Aorta (tissue), 5 donors: Measurements from ENCODE around the gene HES6. TPM values are rescaled to one million over a fixed set of nuclear protein-coding genes. Genes with fewer than 3 reads are reported as not detected.

Experiments
- ATAC-seq: fragments of 200-7000 bp; cut with Tn5 transposase; one replicate; pipeline ENCODE4 v1.9.1; 2022; ENCODE audit warnings: moderate library complexity; ENCODE audit not compliant: low FRiP score
- DNase-seq, 2 donors: peaks; one replicate each; pipeline ENCODE4 v3.0.0-alpha.2; 2020
- H3K27ac ChIP-seq, 2 donors: one replicate each; pipeline ENCODE4 v1.5.1; 2013; ENCODE audit warnings: low read length in 2 of 2, mild to moderate bottlenecking in 2 of 2, moderate library complexity in 2 of 2, control low read depth in 1 of 2, inconsistent platforms in 1 of 2, low read depth in 1 of 2
- H3K27me3 ChIP-seq, 2 donors: one replicate each; pipeline ENCODE4 v1.6.1; 2013; ENCODE audit warnings: control low read depth in 1 of 2, low read length in 1 of 2, mild to moderate bottlenecking in 1 of 2, moderate library complexity in 1 of 2; ENCODE audit not compliant: insufficient read depth in 2 of 2, control insufficient read depth in 1 of 2
- H3K36me3 ChIP-seq, 2 donors: one replicate each; pipeline ENCODE4 v1.6.1; 2013; ENCODE audit warnings: control low read depth in 1 of 2, low read length in 1 of 2, mild to moderate bottlenecking in 1 of 2; ENCODE audit not compliant: insufficient read depth in 2 of 2, control insufficient read depth in 1 of 2
- H3K4me1 ChIP-seq, 2 donors: one replicate each; pipeline ENCODE4 v1.6.1; 2013; ENCODE audit warnings: low read length in 2 of 2, control low read depth in 1 of 2, mild to moderate bottlenecking in 1 of 2, moderate library complexity in 1 of 2; ENCODE audit not compliant: insufficient read depth in 2 of 2, control insufficient read depth in 1 of 2
- H3K4me3 ChIP-seq, 2 donors: one replicate each; pipeline ENCODE4 v1.5.1; 2013; ENCODE audit warnings: low read length in 2 of 2, control low read depth in 1 of 2, mild to moderate bottlenecking in 1 of 2
- H3K9me3 ChIP-seq: one replicate; pipeline ENCODE4 v1.6.1; 2013; ENCODE audit warnings: mild to moderate bottlenecking, low read length; ENCODE audit not compliant: control insufficient read depth
- WGBS, 2 donors: extraction: QIAGEN DNeasy Blood & Tissue Kit; methylation state at CpG; one replicate each; pipeline ENCODE4 v1.1.7; 2013; 5-methylcytosine and 5-hydroxymethylcytosine counted together
- intact Hi-C, 2 donors: fragments of 100-400 bp; cut with DNase I; formaldehyde crosslinking; loops; one replicate each; pipeline versions ENCODE4 v1.14.2 to v1.15.0; 2022
- polyA plus RNA-seq, 2 donors: library from polyadenylated mRNA; stranded (reverse); fragments of 200-250 nt; gene quantifications; one replicate each; pipeline ENCODE4 v1.2.3, GENCODE V29; 2013
- total RNA-seq, 2 donors: library from RNA; stranded (reverse); fragmentation: NEBNext Ultra II Directional; extraction: Animal tissue kit (Norgen Biotek cat#: 25700); gene quantifications; one replicate each; pipeline ENCODE4 v1.2.1, GENCODE V29; 2021
- donor health status: healthy with polysubstance abuse.
- donor health status: Bipolar disorder and iron deficiency.
- donor health status: DM: no; HTN: no; CAD: no.
- donor health status: DM: no; HTN: no; CAD: no.
- donor health status: DM: yes; HTN: yes; CAD: no.

Gene HES6
- total and polyA plus RNA-seq, 4 donors, result 3.3 to 9.4 (median 4.3) TPM

GRCh38 chr2:238226698-238227586, 12.9 kb downstream of the HES6 start:
- Histone ChIP-seq H3K9me3 (no peaks in the 10 kb centered on the region), H3K4me3 (no peak overlapping the region), H3K36me3 (no peaks in the 10 kb centered on the region), H3K27me3 (no peaks in the 10 kb centered on the region), H3K4me1 (no peaks in the 10 kb centered on the region), H3K27ac (no peak overlapping the region)
- ATAC-seq (no peak), DNase-seq (no peak)
- 90 to 97% methylated on average over 8 of the region's 8 CpGs for WGBS, 2 donors
- intact Hi-C loops, result loop anchor here in 1 of 2 donors (5.0 kb wide), 1 partner anchor 55 kb away; no protein-coding TSS in a partner anchor

GRCh38 chr2:238225911-238226697, 13.7 kb downstream of the HES6 start:
- DNase-seq, result peak in 1 of 2 donors; percentile 68
- no peak overlapping the region for H3K27ac ChIP-seq

GRCh38 chr2:238225121-238225520, 14.7 kb downstream of the HES6 start:
- DNase-seq (no peak), ATAC-seq (no peak)
- Histone ChIP-seq H3K36me3 (no peaks in the 10 kb centered on the region), H3K4me1 (no peaks in the 10 kb centered on the region), H3K27me3 (no peaks in the 10 kb centered on the region), H3K4me3 (no peak overlapping the region), H3K27ac (no peak overlapping the region), H3K9me3 (no peaks in the 10 kb centered on the region)
- 89% methylated on average over 13 of the region's 13 CpGs for WGBS, 2 donors
- intact Hi-C loops, result loop anchor here in 1 of 2 donors (5.0 kb wide), 1 partner anchor 53 kb away; no protein-coding TSS in a partner anchor

More at GRCh38 chr2:238225911-238226697, 13.7 kb downstream of the HES6 start:
- H3K9me3 ChIP-seq, result no peaks in the 10 kb centered on the region
- ATAC-seq, result no peak
- H3K4me1 ChIP-seq, result no peaks in the 10 kb centered on the region
- H3K36me3 ChIP-seq, result no peaks in the 10 kb centered on the region
- WGBS, 2 donors, result 59 to 64% methylated on average over 33 to 38 of the region's 38 CpGs
- intact Hi-C loops, result loop anchor here in 1 of 2 donors (5.0 kb wide), 1 partner anchor 54 kb away; no protein-coding TSS in a partner anchor
- H3K4me3 ChIP-seq, result no peak overlapping the region
- H3K27me3 ChIP-seq, result no peaks in the 10 kb centered on the region

- H3K27me3 ChIP-seq, result no peaks in the 10 kb centered on the region
- no peak for ATAC-seq
- H3K4me1 ChIP-seq, result no peaks in the 10 kb centered on the region
- 96 to 97% methylated on average over 29 of the region's 29 CpGs for WGBS, 2 donors
- no peaks in the 10 kb centered on the region for H3K36me3 ChIP-seq
- no peak overlapping the region for H3K27ac ChIP-seq
- H3K9me3 ChIP-seq, result no peaks in the 10 kb centered on the region
- no peak for DNase-seq
- intact Hi-C loops, result loop anchor here in 1 of 2 donors (5.0 kb wide), 1 partner anchor 52 kb away; no protein-coding TSS in a partner anchor
- no peak overlapping the region for H3K4me3 ChIP-seq
Observed at GRCh38 chr2:238224356-238225035, 15.3 kb downstream of the HES6 start.

GRCh38 chr2:238220892-238221521, 18.8 kb downstream of the HES6 start:
- Histone ChIP-seq H3K27ac (no peak overlapping the region), H3K4me3 (no peak overlapping the region), H3K27me3 (no peaks in the 10 kb centered on the region), H3K9me3 (no peaks in the 10 kb centered on the region), H3K36me3 (no peaks in the 10 kb centered on the region), H3K4me1 (no peaks in the 10 kb centered on the region)
- intact Hi-C loops, result no loop called here
- peak; percentile 46 for ATAC-seq
- 60 to 65% methylated on average over 23 of the region's 23 CpGs for WGBS, 2 donors
- DNase-seq, result no peak

DNA sequence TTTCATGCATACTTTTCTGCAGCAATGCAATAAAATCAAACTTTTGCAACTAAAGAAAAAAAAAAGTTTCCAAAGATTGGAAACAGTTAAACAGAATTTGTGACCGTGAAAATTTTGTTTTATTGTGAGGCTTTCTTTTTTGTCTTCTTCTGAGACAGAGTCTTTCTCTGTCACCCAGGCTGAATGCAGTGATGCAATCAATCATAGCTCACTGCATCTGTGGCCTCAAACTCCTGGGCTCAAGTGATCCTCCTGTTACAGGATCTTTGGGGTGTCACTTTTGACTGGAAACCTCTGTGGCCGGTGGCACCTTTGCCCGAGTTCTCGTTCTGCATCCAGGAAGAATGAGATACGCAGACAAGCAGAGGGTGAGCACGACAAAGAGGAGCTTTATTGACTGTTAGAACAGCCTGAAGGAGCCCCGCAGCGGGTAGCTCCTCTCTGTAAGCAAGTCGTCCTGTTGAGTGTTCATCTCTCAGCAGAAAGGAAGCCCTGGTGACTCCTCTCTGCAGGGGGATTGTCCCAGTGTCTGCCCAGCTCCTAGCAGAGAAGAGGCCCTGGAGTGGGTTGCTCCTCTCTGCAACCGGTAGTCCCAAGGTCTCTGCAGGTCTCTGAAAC, 19.5 kb downstream of the HES6 start:
- no peak overlapping the region for H3K4me3 ChIP-seq
- no peaks in the 10 kb centered on the region for H3K4me1 ChIP-seq
- ATAC-seq (no peak), DNase-seq (no peak)
- no peaks in the 10 kb centered on the region for H3K36me3 ChIP-seq
- intact Hi-C loops, result no loop called here
- H3K27ac ChIP-seq, result no peak overlapping the region
- H3K27me3 ChIP-seq, result no peaks in the 10 kb centered on the region
- H3K9me3 ChIP-seq, result no peaks in the 10 kb centered on the region
- 74 to 78% methylated on average over 10 of the region's 10 CpGs for WGBS, 2 donors

- Histone ChIP-seq H3K27me3 (no peaks in the 10 kb centered on the region), H3K4me1 (no peaks in the 10 kb centered on the region), H3K4me3 (no peak overlapping the region), H3K27ac (no peak overlapping the region), H3K36me3 (no peaks in the 10 kb centered on the region), H3K9me3 (no peaks in the 10 kb centered on the region)
- DNase-seq, result no peak
- ATAC-seq, result no peak
- intact Hi-C loops, result no loop called here
- 69 to 72% methylated on average over 2 of the region's 2 CpGs for WGBS, 2 donors
Observed at GRCh38 chr2:238216651-238217184, 23.1 kb downstream of the HES6 start.
